Measurements from ENCODE around the gene CIAO3.

Gene CIAO3

GRCh38 chr16:770411-770810 lies 29.6 kb upstream of the CIAO3 start:
- TF ChIP-seq ZNF8 (CRISPR knock-in tag; IDR thresholded peaks at IDR 0.05): no peak
- no peak for TF ChIP-seq PPARA (CRISPR knock-in tag; IDR thresholded peaks at IDR 0.05; ENCODE audit: borderline replicate concordance)
- TF ChIP-seq POU6F1 (CRISPR knock-in tag; IDR thresholded peaks at IDR 0.05; ENCODE audit: borderline replicate concordance, low read depth): no peak
- TF ChIP-seq TOX (CRISPR knock-in tag; IDR thresholded peaks at IDR 0.05; ENCODE audit: borderline replicate concordance): no peak
- no peak for ATAC-seq

DNA sequence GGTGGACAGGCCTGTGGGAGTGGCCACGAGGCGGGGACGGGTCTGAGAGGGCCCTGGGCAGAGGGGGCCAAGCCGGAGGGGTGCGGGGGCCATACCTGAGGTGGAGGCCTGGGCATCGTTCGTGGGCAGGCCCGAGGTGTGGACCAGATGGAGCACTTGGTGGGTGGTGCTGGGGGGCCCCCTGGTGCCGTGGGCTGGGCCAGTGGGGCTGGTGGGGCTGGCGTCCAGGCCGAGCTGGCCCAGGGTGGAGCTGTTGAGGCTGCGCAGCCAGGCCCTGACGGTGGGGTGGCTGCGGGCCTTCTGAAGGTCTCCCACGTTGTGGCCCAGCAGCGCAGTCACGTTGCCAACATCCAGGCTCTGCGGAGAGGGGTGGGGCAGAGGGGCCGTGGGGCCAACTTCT lies 29.1 kb upstream of the CIAO3 start:
- no peak for ATAC-seq
- no peak for TF ChIP-seq OSR1 (CRISPR knock-in tag; IDR thresholded peaks at IDR 0.05)
- TF ChIP-seq ZFP3 (CRISPR knock-in tag; IDR thresholded peaks at IDR 0.05): no peak
- no peak for TF ChIP-seq GLIS3 (CRISPR knock-in tag; IDR thresholded peaks at IDR 0.05)
- no peak for TF ChIP-seq PPARA (CRISPR knock-in tag; IDR thresholded peaks at IDR 0.05; ENCODE audit: borderline replicate concordance)
- no peak for TF ChIP-seq ARNTL (CRISPR knock-in tag; IDR thresholded peaks at IDR 0.05; ENCODE audit: borderline replicate concordance, low read depth)
- no peak for TF ChIP-seq ZNF565 (CRISPR knock-in tag; conservative IDR thresholded peaks at IDR 0.05; ENCODE audit: low read depth)
- no peak for TF ChIP-seq CSDC2 (CRISPR knock-in tag; IDR thresholded peaks at IDR 0.05)
- TF ChIP-seq ZNF70 (CRISPR knock-in tag; IDR thresholded peaks at IDR 0.05): no peak
- TF ChIP-seq POU6F1 (CRISPR knock-in tag; IDR thresholded peaks at IDR 0.05; ENCODE audit: borderline replicate concordance, low read depth): no peak
- TF ChIP-seq ZC3H10 (CRISPR knock-in tag; IDR thresholded peaks at IDR 0.05): no peak
- no peak for TF ChIP-seq ZNF8 (CRISPR knock-in tag; IDR thresholded peaks at IDR 0.05)
- TF ChIP-seq RARB (CRISPR knock-in tag; IDR thresholded peaks at IDR 0.05): no peak
- TF ChIP-seq, protein P1, sequence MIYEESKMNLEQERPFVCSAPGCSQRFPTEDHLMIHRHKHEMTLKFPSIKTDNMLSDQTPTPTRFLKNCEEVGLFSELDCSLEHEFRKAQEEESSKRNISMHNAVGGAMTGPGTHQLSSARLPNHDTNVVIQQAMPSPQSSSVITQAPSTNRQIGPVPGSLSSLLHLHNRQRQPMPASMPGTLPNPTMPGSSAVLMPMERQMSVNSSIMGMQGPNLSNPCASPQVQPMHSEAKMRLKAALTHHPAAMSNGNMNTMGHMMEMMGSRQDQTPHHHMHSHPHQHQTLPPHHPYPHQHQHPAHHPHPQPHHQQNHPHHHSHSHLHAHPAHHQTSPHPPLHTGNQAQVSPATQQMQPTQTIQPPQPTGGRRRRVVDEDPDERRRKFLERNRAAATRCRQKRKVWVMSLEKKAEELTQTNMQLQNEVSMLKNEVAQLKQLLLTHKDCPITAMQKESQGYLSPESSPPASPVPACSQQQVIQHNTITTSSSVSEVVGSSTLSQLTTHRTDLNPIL (CRISPR knock-in tag; IDR thresholded peaks at IDR 0.05; ENCODE audit: low read depth): no peak
- TF ChIP-seq TCF4 (CRISPR knock-in tag; IDR thresholded peaks at IDR 0.05; ENCODE audit: borderline replicate concordance): no peak
- TF ChIP-seq, protein P2, sequence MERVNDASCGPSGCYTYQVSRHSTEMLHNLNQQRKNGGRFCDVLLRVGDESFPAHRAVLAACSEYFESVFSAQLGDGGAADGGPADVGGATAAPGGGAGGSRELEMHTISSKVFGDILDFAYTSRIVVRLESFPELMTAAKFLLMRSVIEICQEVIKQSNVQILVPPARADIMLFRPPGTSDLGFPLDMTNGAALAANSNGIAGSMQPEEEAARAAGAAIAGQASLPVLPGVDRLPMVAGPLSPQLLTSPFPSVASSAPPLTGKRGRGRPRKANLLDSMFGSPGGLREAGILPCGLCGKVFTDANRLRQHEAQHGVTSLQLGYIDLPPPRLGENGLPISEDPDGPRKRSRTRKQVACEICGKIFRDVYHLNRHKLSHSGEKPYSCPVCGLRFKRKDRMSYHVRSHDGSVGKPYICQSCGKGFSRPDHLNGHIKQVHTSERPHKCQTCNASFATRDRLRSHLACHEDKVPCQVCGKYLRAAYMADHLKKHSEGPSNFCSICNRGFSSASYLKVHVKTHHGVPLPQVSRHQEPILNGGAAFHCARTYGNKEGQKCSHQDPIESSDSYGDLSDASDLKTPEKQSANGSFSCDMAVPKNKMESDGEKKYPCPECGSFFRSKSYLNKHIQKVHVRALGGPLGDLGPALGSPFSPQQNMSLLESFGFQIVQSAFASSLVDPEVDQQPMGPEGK (CRISPR knock-in tag; IDR thresholded peaks at IDR 0.05; ENCODE audit: borderline replicate concordance): no peak
- TF ChIP-seq ISL1 (CRISPR knock-in tag; IDR thresholded peaks at IDR 0.05): no peak
- no peak for TF ChIP-seq SNAI2 (CRISPR knock-in tag; IDR thresholded peaks at IDR 0.05)

GRCh38 chr16:769184-769784 lies 28.5 kb upstream of the CIAO3 start:
- ATAC-seq: no peak

More at GRCh38 chr16:769184-769784, 28.5 kb upstream of the CIAO3 start:
- TF ChIP-seq, protein P1 (CRISPR knock-in tag; IDR thresholded peaks at IDR 0.05; ENCODE audit: low read depth): no peak
- TF ChIP-seq SNAI2 (CRISPR knock-in tag; IDR thresholded peaks at IDR 0.05): no peak
- no peak for TF ChIP-seq RARB (CRISPR knock-in tag; IDR thresholded peaks at IDR 0.05)
- TF ChIP-seq ARNTL (CRISPR knock-in tag; IDR thresholded peaks at IDR 0.05; ENCODE audit: borderline replicate concordance, low read depth): no peak
- no peak for TF ChIP-seq TSHZ2 (CRISPR knock-in tag; IDR thresholded peaks at IDR 0.05)
- TF ChIP-seq, protein P2 (CRISPR knock-in tag; IDR thresholded peaks at IDR 0.05; ENCODE audit: borderline replicate concordance): no peak
- no peak for TF ChIP-seq PPARA (CRISPR knock-in tag; IDR thresholded peaks at IDR 0.05; ENCODE audit: borderline replicate concordance)
- no peak for TF ChIP-seq POU6F1 (CRISPR knock-in tag; IDR thresholded peaks at IDR 0.05; ENCODE audit: borderline replicate concordance, low read depth)
- no peak for TF ChIP-seq OSR1 (CRISPR knock-in tag; IDR thresholded peaks at IDR 0.05)
- TF ChIP-seq CSDC2 (CRISPR knock-in tag; IDR thresholded peaks at IDR 0.05): no peak
- TF ChIP-seq ISL1 (CRISPR knock-in tag; IDR thresholded peaks at IDR 0.05): no peak
- TF ChIP-seq ZFP3 (CRISPR knock-in tag; IDR thresholded peaks at IDR 0.05): no peak
- no peak for TF ChIP-seq TCF4 (CRISPR knock-in tag; IDR thresholded peaks at IDR 0.05; ENCODE audit: borderline replicate concordance)
- no peak for TF ChIP-seq ZC3H10 (CRISPR knock-in tag; IDR thresholded peaks at IDR 0.05)
- no peak for TF ChIP-seq TOX (CRISPR knock-in tag; IDR thresholded peaks at IDR 0.05; ENCODE audit: borderline replicate concordance)
